Esophagus squamous epithelium (tissue), 5 donors: Measurements from ENCODE around the gene GIMAP5. TPM values are rescaled to one million over a fixed set of nuclear protein-coding genes. Genes with fewer than 3 reads are reported as not detected.

Experiments used
- DNase-seq: peaks from one replicate; lab custom pipeline; 2025; lab: John Stamatoyannopoulos, UW
- H3K27ac ChIP-seq, 4 donors: fragments of 200-600 bp; sonication (generic); one replicate each; pipeline ENCODE4 v1.5.1; 2016 to 2019; ENCODE audit warnings: mild to moderate bottlenecking in 1 of 4
- H3K27me3 ChIP-seq, 4 donors: fragments of 200-600 bp; sonication (generic); 1 replicate in 3 of 4; 2 replicates in 1 of 4; pipeline versions ENCODE4 v1.5.1 to v1.6.0; 2017 to 2021; ENCODE audit warnings: antibody characterized with exemption in 1 of 4
- H3K36me3 ChIP-seq, 3 donors: fragments of 200-600 bp; sonication (generic); one replicate each; pipeline ENCODE4 v1.5.1; 2016 to 2019
- H3K4me1 ChIP-seq, 3 donors: fragments of 200-600 bp; sonication (generic); one replicate each; pipeline ENCODE4 v1.5.1; 2017 to 2019
- H3K4me3 ChIP-seq, 4 donors: fragments of 200-600 bp; sonication (generic); 1 replicate in 3 of 4; 2 replicates in 1 of 4; pipeline ENCODE4 v1.5.1; 2016 to 2019; ENCODE audit warnings: mild to moderate bottlenecking in 2 of 4, moderate library complexity in 1 of 4
- H3K9me3 ChIP-seq, 3 donors: fragments of 200-600 bp; sonication (generic); one replicate each; pipeline ENCODE4 v1.5.1; 2016 to 2019
- CTCF ChIP-seq, 6 experiments: fragments of 450-650 bp in 4 of 6; fragments of 200-600 bp in 2 of 6; sonication (generic) in 2 of 6; IDR thresholded peaks; one replicate each; pipeline ENCODE4 v1.5.1; 2016 to 2019; ENCODE audit warnings: antibody characterized with exemption in 6 of 6, mild to moderate bottlenecking in 4 of 6, moderate library complexity in 4 of 6
- POLR2A ChIP-seq, 4 donors: fragments of 450-650 bp; IDR thresholded peaks; one replicate each; pipeline ENCODE4 v1.6.1; 2017; ENCODE audit warnings: antibody characterized with exemption in 4 of 4, mild to moderate bottlenecking in 4 of 4, moderate library complexity in 3 of 4
- WGBS, 2 donors: methylation state at CpG; one replicate each; pipeline ENCODE4 v1.1.5; 2018; 5-methylcytosine and 5-hydroxymethylcytosine counted together
- intact Hi-C: fragments of 100-400 bp; cut with DNase I; formaldehyde crosslinking; loops from one replicate; pipeline ENCODE4 v1.15.0; 2022
- total RNA-seq, 4 donors: library from RNA; depleted of rRNA; stranded (reverse); fragments of >200 nt; gene quantifications; one replicate each; pipeline ENCODE4 v1.1.0, GENCODE V29; 2016
- donor health status: DM: yes; HTN: yes; CAD: no.

Gene GIMAP5
- total RNA-seq, 4 donors from 2014 or later: 0.15 to 29.4 (median 8.2) TPM

GRCh38 chr7:150739033-150739432 lies 1.8 kb downstream of the GIMAP5 start:
- Histone ChIP-seq H3K4me1 (peaks cover 4 to 28% (median 7%) of the 10 kb centered on the region in 3 donors), H3K4me3 (peak overlapping the region; percentile 29 to 68 (median 45)), H3K27me3 (no peaks in the 10 kb centered on the region), H3K27ac (peak overlapping the region; percentile 65 to 90 (median 74)), H3K36me3 (peaks cover 0 to 18% (median 0%) of the 10 kb centered on the region in 3 donors), H3K9me3 (no peaks in the 10 kb centered on the region)
- intact Hi-C loops: no loop called here
- TF ChIP-seq POLR2A (IDR thresholded peaks at IDR 0.05): no peak
- peak in 2 of 6 experiments; percentile 6 to 12 for TF ChIP-seq CTCF (IDR thresholded peaks at IDR 0.05)
- DNase-seq: no peak

DNA sequence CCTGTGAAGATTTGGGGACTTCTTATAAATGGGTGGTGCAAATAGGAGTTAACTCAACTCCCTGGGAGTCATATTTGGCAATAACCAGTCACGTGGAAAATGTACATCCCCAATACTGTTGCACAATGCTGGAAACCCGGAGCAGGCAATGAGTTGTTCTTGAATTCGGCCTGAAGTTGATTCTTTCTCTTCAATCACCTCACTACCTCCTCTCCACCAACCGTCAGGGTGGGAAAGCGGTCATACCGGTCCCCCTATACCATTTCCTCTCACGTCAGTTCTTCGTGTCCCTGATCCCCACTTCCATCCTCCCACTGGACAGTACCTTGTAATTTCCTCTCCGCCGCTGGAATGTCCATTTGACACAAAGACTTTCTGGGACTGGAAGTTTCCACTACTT lies 2.8 kb downstream of the GIMAP5 start:
- 59 to 69% methylated on average over 10 of the region's 10 CpGs for WGBS, 2 donors
- peak overlapping the region; percentile 26 to 76 (median 66) for H3K27ac ChIP-seq
- H3K36me3 ChIP-seq: peaks cover 0 to 18% (median 0%) of the 10 kb centered on the region in 3 donors
- H3K4me3 ChIP-seq: peak overlapping the region; percentile 6 to 68 (median 45)
- DNase-seq: no peak
- no peak for TF ChIP-seq CTCF (IDR thresholded peaks at IDR 0.05)
- no peak for TF ChIP-seq POLR2A (IDR thresholded peaks at IDR 0.05)
- intact Hi-C loops: no loop called here
- no peaks in the 10 kb centered on the region for H3K9me3 ChIP-seq
- peaks cover 4 to 34% (median 7%) of the 10 kb centered on the region in 3 donors for H3K4me1 ChIP-seq
- H3K27me3 ChIP-seq: no peaks in the 10 kb centered on the region

DNA sequence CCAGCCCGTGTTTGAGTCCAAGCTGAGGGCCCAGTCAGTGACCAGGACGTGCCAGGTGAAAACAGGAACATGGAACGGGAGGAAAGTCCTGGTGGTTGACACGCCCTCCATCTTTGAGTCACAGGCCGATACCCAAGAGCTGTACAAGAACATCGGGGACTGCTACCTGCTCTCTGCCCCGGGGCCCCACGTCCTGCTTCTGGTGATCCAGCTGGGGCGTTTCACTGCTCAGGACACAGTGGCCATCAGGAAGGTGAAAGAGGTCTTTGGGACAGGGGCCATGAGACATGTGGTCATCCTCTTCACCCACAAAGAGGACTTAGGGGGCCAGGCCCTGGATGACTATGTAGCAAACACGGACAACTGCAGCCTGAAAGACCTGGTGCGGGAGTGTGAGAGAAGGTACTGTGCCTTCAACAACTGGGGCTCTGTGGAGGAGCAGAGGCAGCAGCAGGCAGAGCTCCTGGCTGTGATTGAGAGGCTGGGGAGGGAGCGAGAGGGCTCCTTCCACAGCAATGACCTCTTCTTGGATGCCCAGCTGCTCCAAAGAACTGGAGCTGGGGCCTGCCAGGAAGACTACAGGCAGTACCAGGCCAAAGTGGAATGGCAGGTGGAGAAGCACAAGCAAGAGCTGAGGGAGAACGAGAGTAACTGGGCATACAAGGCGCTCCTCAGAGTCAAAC lies 5.2 kb downstream of the GIMAP5 start:
- H3K36me3 ChIP-seq: peaks cover 0 to 18% (median 0%) of the 10 kb centered on the region in 3 donors
- 76 to 86% methylated on average over 10 to 11 of the region's 14 CpGs for WGBS, 2 donors
- H3K4me3 ChIP-seq: peak overlapping the region in 2 of 4 donors; percentile 3 to 34
- no peaks in the 10 kb centered on the region for H3K9me3 ChIP-seq
- no peak for DNase-seq
- TF ChIP-seq CTCF (IDR thresholded peaks at IDR 0.05) (no peak), POLR2A (IDR thresholded peaks at IDR 0.05) (no peak)
- H3K27ac ChIP-seq: peak overlapping the region in 1 of 4 donors; percentile 28
- no peaks in the 10 kb centered on the region for H3K27me3 ChIP-seq
- peaks cover 0 to 34% (median 7%) of the 10 kb centered on the region in 3 donors for H3K4me1 ChIP-seq
- intact Hi-C loops: no loop called here

GRCh38 chr7:150744041-150744656 lies 6.9 kb downstream of the GIMAP5 start:
- H3K27me3 ChIP-seq: no peaks in the 10 kb centered on the region
- peaks cover 0 to 18% (median 0%) of the 10 kb centered on the region in 3 donors for H3K36me3 ChIP-seq
- intact Hi-C loops: no loop called here
- no peaks in the 10 kb centered on the region for H3K9me3 ChIP-seq
- no peak for TF ChIP-seq CTCF (IDR thresholded peaks at IDR 0.05)
- TF ChIP-seq POLR2A (IDR thresholded peaks at IDR 0.05): no peak
- no peak overlapping the region for H3K4me3 ChIP-seq
- H3K27ac ChIP-seq: no peak overlapping the region
- DNase-seq: no peak
- H3K4me1 ChIP-seq: peaks cover 0 to 34% (median 7%) of the 10 kb centered on the region in 3 donors
- 80 to 81% methylated on average over 5 to 8 of the region's 8 CpGs for WGBS, 2 donors

DNA sequence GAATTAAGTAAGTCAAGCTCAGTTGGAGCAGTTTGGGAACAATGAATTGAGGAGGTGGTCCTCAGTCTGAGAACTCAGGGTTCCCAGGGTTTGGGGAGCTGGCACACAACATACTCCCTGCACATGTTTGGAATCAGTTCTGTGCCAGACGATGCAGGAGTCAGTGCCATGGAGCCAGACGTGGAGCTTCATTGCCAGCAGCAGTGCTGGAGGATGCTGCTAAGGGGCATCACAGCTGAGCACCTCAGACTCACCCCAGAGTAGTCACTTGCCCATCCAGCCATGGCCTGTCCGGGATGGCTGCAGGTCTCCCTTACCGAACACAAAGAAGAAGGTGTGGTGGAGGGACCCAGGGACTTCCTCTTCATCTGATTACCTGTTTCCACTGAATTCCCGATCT lies 7.9 kb downstream of the GIMAP5 start:
- no peak for DNase-seq
- peaks cover 0 to 34% (median 7%) of the 10 kb centered on the region in 3 donors for H3K4me1 ChIP-seq
- WGBS, 2 donors: 70 to 75% methylated on average over 4 of the region's 5 CpGs

More for the DNA sequence above, 7.9 kb downstream of the GIMAP5 start:
- Histone ChIP-seq H3K27ac (no peak overlapping the region), H3K4me3 (no peak overlapping the region), H3K9me3 (no peaks in the 10 kb centered on the region), H3K27me3 (no peaks in the 10 kb centered on the region), H3K36me3 (peaks cover 0 to 18% (median 0%) of the 10 kb centered on the region in 3 donors)
- intact Hi-C loops: no loop called here
- TF ChIP-seq CTCF (IDR thresholded peaks at IDR 0.05): no peak
- no peak for TF ChIP-seq POLR2A (IDR thresholded peaks at IDR 0.05)
